NCI-H774 (cell line): ENCODE results near the gene MS4A10.

Experiments
- DNase-seq: peaks from one replicate; lab custom pipeline; 2025; lab: John Stamatoyannopoulos, UW

Gene MS4A10

DNA sequence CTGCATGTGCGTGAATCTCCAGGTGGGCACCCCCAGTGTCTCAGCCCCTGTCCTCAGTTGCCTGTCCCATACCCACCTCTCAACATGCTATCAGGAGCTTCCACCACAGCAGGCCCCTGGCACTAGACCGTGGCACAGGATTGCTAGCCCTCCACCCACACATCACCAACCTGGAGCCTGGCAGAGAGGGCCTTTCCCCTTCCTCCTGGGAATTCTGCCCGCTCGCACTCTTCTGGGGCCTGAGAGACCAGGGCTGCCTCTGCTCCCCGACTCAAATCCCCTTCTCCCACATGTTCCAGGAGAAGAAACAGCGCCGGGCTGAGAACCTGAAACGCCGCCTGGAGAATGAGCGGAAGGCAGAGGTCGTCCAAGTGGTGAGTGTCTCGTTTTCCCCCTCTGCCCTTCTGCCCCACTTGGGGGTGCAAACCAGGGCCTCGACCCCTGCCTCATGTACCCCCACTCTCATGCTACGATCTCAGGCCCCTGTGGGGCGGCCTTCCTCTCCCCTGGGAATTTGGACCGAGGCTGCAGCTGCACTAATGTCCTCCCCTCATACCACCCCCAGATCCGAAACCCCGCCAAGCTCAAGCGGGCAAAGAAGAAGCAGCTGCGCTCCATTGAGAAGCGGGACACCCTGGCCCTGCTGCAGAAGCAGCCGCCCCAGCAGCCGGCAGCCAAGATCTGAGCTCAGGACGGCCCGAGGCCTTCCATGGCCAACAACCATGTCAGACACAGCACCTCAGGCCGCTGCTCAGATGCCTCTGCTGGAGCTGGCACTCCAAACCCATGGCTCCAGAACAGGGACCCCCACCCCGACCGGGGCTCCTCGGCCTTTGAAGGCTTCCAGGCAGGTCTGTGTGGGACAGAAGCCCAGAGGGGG lies 64.7 kb downstream of the MS4A10 start:
- no peak for DNase-seq
